GM19035 (cell line): Measurements from ENCODE around the gene RSPH9.

Experiments
- ATAC-seq: cut with Tn5 transposase; IDR thresholded peaks from one replicate; pipeline ENCODE4 v1.9.1; 2021; ENCODE audit not compliant: unreplicated experiment

Gene RSPH9

GRCh38 chr6:43707767-43708166 lies 62.9 kb downstream of the RSPH9 start:
- no peak for ATAC-seq

- ATAC-seq = no peak
Measured at GRCh38 chr6:43708860-43709653, 64.2 kb downstream of the RSPH9 start.

DNA sequence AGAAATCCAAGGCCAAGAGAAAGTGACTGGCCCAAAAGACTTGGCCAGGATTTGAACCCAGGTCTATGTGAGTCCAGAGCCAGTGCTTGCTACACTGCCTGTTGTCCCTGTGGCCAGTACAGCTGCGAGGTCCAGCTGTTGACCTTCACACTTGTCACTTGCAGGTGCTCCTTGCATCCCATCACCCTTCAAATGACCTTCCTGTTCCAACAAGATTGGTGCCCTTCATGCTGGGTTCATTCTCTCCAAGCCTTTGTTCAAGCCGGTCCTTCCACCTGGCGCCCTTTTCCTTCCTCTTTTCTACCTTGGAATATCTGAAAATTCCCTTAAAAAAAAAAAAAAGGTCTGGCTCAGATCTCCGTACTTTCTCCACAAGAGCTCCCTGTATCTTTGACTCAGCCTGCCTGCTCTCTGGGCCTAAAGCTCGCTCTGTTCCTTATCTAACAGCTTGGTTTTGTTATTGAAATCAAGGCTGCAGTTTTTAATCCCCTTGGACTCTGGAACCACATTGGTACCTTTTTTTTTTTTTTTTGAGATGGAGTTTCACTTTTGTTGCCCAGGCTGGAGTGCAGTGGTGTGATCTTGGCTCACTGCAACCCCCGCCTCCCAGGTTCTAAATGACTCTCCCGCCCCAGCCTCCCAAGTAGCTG lies 64.9 kb downstream of the RSPH9 start:
- ATAC-seq = no peak

- no peak for ATAC-seq
Measured at GRCh38 chr6:43710576-43710975, 65.7 kb downstream of the RSPH9 start.

DNA sequence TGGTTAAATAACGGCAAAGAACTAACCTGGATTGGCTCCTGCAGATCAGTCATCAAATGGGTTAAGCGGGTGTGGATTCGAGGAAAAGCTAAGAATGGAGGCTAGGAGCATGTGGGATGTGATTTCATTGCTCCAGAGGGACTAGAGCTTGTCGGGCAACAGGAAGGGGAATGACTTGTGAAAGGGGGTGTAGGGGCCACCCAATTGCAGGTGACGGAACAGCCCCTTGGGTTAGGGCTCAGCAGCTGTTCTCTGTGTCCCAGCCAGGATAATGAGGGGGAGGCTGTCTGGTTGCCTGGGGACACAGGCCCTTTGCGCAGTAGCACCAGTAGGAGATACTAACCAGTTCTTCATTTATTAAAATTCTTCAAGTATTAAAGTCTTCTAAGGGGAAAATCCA lies 67.7 kb downstream of the RSPH9 start:
- ATAC-seq = no peak

GRCh38 chr6:43713643-43714310 lies 68.9 kb downstream of the RSPH9 start:
- no peak for ATAC-seq

DNA sequence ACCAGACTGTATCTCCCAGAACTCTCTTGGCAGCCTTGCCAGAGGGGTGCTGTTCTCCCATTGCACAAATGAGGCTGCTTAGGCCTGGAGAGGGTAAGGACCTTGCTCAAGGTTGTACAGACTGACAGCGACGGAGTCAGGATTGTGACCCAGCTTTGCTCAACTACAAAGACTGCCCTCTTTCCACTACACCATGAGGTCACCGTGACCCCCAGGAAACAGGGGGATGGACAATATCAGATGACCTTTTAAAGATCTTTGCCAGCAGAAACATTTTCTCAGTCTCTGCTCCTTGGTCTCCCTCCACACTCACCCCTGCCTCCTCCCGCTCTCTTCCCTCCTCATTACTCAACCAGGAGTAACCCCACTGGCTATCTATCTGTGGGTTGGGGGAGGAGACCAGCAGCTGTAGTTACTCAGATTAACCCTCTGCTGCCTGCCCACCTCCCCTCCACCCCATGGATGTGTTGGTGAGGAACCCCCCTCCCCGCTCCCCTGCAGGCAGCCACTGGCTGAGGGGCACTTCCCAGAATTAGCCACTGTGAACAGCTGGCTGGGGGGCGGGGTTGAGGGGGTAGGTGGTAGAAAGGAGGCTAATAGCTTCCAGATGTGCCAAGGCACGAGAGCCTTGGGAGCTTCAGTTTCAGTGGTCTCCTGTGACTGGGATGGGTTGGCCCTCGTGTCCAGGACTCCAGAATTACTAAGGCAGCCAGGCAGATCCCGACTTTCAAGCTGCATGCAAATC lies 69.6 kb downstream of the RSPH9 start:
- ATAC-seq = peak; percentile 13

DNA sequence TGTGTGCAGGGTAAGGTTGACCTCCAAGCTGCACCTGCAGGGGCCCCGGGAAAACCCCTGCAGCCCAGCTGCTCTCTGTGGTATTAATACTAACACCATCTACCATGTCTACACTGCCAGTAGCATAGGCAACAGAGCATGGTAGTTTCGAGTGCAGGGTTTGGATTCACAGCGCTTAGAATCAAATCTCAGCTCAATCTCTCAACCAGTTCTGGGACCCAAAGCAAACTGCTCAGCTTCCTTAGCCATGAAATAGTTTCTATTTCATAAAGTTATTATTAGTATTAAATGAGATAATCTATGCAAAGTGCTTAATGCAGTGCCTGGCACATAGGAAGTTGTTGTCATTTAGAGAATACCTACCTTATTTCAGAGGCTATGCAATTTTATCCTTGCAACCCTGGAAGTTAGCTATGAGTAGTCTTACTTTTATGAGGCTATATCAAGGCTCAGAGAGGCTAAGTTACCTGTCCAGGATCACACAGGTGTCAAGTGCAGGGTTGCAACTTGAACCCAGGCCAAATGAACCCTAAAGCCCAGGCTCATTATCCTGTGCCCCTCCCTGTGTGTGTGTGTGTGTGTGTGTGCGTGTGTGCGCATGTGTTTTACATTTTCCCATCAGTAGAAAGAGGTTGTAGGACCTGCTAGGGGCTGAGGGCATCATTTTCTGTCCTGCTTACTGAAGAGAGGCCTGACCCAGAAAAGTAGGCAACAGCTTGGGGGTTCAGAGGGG lies 70.4 kb downstream of the RSPH9 start:
- ATAC-seq = peak; percentile 81

DNA sequence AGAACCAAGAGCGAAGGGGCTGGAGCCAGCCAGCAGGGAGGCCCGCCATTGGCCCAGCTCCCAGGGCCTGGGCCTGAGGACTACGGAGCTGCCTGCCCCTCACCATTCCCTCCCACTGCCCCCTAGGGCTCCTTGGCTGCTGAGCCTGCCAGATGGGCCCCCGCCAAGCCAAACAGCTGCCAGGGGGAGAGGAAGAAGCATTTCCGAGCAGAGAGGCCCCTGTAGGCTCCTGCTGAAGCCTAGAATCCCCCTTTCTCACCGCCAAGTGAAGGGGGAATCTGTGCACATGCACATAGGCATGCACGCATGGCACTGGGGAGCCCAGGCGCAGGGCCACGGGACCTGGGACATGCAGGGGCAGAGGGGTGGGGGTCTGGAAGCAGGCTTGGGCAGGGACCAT lies 71.3 kb downstream of the RSPH9 start:
- ATAC-seq = no peak

DNA sequence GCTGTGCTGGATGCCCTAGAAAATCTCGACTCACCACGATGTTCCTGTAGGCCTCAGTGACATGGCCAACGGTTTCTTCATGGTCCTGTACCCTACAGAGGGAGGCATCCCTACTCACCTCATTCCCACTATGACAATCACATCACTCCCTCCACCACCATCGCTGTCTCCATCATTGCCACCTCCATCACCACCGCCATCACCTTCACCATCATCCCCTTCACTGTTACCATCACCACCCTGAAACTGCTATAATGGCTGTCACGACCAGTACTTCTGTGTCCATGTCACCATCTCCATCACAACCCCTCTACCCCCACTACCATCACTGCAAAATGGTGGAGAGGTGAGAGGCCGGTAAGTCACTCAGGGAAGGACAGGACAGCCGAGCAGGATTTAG lies 72.6 kb downstream of the RSPH9 start:
- ATAC-seq = no peak

DNA sequence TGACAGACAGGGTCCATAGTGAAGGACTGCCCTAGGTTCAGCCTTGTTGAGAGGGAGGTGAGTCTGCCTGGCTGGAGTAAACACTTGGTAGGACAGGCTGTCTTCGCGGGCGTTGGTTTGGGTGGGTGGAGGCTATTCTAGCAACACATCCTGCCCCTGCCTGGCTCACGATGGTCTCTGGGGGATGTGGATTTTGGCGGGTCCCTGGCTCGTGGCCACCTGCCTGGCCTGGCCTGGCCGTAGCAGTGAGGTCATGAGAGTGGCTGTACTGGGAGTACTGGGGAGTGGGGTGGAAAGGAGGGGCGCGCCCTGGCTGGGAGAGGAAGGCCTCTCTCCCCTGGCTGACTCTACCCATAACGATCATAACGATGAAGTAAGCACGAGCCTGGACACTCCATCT lies 73.0 kb downstream of the RSPH9 start:
- ATAC-seq = no peak

DNA sequence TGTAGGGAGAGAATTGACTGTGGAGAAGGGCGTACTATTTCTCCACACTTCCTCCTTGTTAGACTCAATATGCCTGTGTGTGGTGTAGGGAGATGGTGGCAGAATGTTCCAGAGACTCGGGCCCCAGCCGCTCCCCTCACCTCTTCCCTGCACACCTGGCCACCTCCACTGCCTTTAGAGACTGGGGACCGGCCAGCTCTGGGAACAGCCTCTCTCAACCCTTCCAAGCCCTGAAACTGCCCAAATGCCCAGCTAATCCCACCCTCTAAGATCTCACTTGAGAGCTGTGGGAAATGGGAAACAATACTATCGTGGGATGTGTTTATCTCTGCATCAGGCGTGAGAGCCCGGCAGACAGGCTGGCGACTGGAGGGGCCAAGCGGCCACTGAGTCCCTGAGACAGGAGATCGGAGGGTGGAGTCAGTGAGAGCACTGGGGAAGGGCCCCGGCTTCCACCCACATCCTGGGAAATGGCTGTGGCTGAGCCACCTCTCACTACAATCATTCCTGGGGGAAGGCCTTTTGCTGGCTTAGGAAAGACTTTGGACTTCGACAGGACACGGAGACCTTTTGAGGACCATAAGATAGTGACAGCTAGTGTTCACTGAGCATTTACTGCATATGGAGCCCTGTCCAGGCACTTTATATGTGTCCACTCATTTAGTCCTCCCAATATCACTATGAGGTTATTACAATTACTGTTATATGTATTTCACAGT lies 73.7 kb downstream of the RSPH9 start:
- no peak for ATAC-seq

GRCh38 chr6:43719511-43719910 lies 74.7 kb downstream of the RSPH9 start:
- ATAC-seq = no peak

DNA sequence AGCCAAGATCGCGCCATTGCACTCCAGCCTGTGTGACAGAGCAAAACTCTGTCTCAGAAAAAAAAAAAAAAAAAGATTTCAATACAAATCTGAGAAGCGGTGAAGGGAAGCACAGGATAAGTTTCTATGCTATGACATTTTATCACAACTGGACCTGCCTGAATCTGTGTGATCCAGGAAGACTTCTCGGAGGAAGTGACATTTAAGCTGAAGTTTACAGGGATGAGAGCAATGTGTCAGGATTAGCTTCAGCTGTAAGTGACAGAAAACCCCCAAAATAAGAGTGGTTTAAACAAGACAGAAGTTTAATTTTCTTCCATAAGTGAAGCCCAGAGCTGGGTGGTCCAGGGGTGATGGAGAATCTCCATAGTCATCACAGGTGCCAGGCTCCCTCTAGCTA lies 76.2 kb downstream of the RSPH9 start:
- ATAC-seq = no peak
